ENCODE data around the gene ARMC9.

GRCh38 chr2:231334981-231335380 is 136.6 kb downstream of the ARMC9 start:
- TF ChIP-seq CTCF (IDR thresholded peaks at IDR 0.05): no peak
- no peak for TF ChIP-seq POLR2AphosphoS5 (IDR thresholded peaks at IDR 0.05; ENCODE audit: low read depth, low read length)
